GM12872 (cell line): ENCODE measurements around the gene RFC2.

Experiments
- TF ChIP-seq, protein P1 (sequence below): IDR thresholded peaks from 3 replicates; pipeline ENCODE4 v1.5.1; 2011; ENCODE audit warnings: low read depth, mild to moderate bottlenecking, low read length, moderate library complexity; ENCODE audit not compliant: insufficient read depth

Gene RFC2

DNA sequence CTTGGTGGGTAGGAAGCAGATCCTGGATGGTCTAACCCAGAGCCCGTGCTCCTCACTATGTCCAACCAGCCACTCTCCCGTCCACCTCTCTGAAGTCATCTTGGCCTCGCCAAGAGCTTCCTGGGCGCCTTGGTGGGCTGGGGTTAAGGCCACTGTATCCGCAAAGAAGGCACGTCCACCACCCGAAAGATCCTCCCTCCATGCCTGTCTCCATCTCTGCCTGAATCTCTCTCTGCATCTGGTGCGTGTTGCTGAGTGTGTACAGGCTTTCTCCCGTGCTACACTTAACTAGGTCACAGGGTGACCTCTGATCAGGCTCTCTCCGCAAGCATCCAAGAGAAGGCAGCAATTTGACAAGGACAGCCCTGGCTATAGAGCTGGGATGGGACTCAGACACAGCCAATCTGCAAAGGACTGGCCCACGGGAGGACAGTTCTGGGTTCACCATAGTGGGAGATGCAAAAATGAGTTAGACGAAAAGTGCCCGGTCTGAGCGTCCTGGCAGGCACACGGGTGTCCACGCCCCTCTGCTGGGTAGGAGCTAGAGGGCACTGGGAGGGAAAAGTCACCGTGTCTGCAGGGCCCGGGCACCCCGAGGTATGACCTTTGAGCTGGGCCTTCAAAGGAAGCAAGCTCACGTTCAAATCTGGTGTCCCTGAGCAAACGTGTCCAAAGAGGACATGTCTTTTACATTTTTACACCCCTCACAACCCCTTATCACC is 9.4 kb upstream of the RFC2 start:
- TF ChIP-seq, protein P1, sequence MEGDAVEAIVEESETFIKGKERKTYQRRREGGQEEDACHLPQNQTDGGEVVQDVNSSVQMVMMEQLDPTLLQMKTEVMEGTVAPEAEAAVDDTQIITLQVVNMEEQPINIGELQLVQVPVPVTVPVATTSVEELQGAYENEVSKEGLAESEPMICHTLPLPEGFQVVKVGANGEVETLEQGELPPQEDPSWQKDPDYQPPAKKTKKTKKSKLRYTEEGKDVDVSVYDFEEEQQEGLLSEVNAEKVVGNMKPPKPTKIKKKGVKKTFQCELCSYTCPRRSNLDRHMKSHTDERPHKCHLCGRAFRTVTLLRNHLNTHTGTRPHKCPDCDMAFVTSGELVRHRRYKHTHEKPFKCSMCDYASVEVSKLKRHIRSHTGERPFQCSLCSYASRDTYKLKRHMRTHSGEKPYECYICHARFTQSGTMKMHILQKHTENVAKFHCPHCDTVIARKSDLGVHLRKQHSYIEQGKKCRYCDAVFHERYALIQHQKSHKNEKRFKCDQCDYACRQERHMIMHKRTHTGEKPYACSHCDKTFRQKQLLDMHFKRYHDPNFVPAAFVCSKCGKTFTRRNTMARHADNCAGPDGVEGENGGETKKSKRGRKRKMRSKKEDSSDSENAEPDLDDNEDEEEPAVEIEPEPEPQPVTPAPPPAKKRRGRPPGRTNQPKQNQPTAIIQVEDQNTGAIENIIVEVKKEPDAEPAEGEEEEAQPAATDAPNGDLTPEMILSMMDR, result no peak

DNA sequence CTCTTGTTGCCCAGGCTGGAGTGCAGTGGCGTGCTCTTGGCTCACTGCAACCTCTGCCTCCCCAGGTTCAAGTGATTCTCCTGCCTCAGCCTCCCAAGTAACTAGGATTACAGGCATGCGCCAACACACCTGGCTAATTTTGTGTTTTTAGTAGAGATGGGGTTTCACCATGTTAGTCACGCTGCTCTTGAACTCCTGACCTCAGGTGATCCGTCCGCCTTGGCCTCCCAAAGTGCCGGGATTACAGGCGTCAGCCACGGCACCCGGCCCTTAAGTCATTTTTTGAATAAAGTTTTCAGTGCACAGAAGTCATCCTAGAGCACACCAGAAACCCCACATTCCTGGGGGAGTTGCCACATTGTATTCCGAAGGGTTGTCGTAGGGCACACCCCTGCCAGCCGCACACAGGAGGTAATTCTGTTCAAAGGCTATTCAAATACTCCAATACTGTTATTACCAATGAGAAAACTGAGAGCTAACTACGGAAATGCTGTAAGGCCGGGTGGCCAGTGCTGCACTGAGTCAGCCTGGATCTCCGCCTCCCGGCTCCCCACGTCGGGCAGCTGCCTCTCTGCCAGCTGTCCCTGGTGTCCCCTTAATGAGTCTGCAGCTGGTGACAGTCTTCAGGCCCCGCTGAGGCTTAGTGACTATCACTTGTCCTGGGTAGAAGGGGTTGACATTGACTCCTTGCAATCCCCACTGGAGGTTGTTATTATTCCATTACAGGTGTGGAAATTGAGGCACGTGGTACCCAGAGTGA is 8.6 kb upstream of the RFC2 start:
- TF ChIP-seq, protein P1, result no peak

DNA sequence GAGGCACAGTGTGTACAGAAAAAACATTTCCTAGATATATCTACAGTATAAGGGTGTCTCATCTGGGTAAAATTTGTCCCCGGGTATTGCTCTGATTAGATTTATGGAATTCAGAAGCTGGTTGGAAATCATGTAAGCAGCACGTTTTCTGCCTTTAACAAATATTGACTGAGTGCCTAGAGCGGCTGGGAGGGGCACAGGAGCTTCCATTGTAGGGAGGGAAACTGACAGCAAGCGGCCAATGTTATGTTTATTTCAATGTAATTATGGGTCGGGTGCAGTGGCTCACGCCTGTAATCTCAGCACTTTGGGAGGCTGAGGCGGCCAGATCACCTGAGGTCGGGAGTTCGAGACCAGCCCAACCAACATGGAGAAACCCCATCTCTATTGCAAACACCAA is 4.4 kb upstream of the RFC2 start:
- TF ChIP-seq, protein P1, result no peak

DNA sequence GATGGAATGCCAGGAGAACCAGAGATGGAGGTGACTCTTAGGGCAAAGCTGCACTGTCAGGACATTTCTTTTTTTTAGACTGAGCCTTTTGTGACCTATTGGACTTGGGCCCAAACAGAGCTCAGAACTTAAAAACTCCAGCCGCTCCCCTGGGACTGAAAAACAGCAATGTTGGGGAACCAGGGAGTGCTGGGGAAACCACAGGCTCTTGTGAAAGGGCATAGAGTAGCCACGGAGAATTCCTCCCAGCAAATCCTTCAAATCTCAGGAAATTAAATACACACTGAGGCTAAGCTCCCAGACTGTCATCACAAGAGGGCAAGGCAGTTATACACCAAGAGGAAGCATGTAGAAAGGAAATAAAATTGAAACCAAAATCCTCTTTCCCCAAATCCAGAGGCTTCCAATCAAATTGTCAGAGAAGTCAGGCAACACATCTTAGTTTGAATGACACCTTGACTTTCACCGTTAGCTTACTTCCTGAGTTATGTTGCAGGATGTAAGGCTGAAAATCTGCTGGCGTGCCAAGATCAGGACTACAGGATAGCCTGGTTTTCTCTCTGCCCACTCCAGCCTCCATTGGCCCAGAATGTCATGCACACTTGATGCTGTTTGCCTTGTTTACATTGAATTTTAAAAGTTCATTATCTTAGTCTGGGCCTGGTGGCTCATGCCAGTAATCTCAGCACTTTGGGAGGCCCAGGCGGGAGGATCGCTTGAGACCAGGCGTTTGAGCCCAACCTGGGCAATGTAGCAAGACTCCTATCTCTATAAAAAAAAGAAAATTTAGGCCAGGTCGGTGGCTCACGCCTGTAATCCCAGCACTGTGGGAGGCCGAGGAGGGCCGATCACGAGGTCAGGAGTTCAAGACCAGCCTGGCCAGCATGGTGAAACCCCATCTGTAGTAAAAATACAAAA is 2.6 kb upstream of the RFC2 start:
- TF ChIP-seq, protein P1, result no peak

DNA sequence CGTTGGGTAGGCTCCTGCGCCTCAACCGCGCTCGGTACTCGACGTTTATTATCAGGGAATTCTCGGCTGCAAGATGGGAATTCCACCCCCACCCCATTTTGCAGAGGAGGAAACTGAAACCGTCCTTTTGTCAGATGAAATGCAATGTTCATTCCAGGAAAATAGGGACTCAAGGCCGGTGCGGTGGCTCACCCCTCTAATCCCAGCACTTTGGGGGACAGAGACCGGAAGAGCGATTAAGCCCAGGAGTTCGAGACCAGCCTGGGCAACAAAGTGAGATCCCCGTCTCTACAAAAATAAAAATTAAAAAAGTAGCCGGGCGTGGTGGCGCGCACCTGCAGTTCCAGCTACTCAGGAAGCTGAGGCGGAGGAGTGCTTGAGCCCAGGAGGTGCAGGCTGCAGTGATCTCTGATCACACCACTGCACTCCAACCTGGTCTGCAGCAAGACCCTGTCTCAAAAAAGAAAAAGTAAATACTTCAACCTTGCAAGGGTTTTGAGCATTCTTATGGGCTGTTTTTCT is 720 bp upstream of the RFC2 start:
- TF ChIP-seq, protein P1, result no peak

DNA sequence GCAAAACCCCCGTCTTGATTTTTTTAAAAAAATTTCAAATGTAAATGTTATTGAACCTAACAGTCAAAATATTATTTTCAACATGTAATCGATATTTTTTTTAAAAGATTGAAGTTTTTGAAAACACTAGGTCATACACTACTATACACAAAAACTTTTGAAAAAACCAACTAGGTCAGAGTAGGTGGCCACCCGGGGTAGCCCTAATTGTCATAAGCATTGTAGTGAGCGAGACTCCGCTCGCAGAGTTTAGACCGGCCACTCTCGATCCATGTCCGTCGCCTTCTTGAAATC is 417 bp downstream of the RFC2 start:
- TF ChIP-seq, protein P1, result no peak

DNA sequence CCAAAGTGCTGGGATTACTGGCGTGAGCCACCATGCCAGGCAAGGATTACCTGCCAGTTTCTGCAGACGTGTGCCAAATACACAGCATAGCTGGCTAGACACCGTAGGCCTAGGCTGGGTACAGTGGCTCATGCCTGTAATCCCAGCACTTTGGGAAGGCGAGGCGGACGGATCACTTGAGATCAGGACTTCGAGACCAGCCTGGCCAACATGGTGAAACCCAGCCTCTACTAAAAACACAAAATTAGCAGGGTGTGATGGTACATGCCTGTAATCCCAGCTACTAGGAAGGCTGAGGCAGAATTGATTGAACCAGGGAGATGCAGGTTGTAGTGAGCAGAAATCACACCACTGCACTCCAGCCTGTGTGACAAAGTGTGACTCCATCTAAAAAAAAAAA is 868 bp downstream of the RFC2 start:
- TF ChIP-seq, protein P1, result no peak
